Amniotic stem cell (primary cell): ENCODE data around the gene ADD1.

Experiments
- DNase-seq: peaks from one replicate; lab custom pipeline; 2025; lab: John Stamatoyannopoulos, UW

Gene ADD1

GRCh38 chr4:2834001-2834921 lies 9.4 kb upstream of the ADD1 start:
- no peak for DNase-seq

- DNase-seq: no peak
Measured at GRCh38 chr4:2835978-2836377, 7.7 kb upstream of the ADD1 start.

- DNase-seq: no peak
Measured at GRCh38 chr4:2836391-2836859, 7.2 kb upstream of the ADD1 start.

GRCh38 chr4:2837110-2837903 lies 6.3 kb upstream of the ADD1 start:
- DNase-seq: no peak

- no peak for DNase-seq
Measured at GRCh38 chr4:2837904-2838496, 5.6 kb upstream of the ADD1 start.

- no peak for DNase-seq
Measured at GRCh38 chr4:2839060-2839459, 4.6 kb upstream of the ADD1 start.

GRCh38 chr4:2842687-2843262 lies 869 bp upstream of the ADD1 start:
- DNase-seq: no peak

GRCh38 chr4:2843941-2844584 lies 419 bp downstream of the ADD1 start:
- DNase-seq: no peak

GRCh38 chr4:2846172-2846571 lies 2.5 kb downstream of the ADD1 start:
- no peak for DNase-seq

GRCh38 chr4:2847302-2847871 lies 3.7 kb downstream of the ADD1 start:
- DNase-seq: no peak

GRCh38 chr4:2848449-2848848 lies 4.8 kb downstream of the ADD1 start:
- DNase-seq: no peak

GRCh38 chr4:2849267-2850152 lies 5.9 kb downstream of the ADD1 start:
- no peak for DNase-seq

GRCh38 chr4:2850966-2851798 lies 7.5 kb downstream of the ADD1 start:
- no peak for DNase-seq

GRCh38 chr4:2852481-2852921 lies 8.9 kb downstream of the ADD1 start:
- no peak for DNase-seq

- DNase-seq: no peak
Measured at GRCh38 chr4:2855584-2855983, 11.9 kb downstream of the ADD1 start.

- DNase-seq: no peak
Measured at GRCh38 chr4:2856266-2856665, 12.6 kb downstream of the ADD1 start.

- DNase-seq: no peak
Measured at GRCh38 chr4:2857349-2857927, 13.8 kb downstream of the ADD1 start.

GRCh38 chr4:2858451-2859217 lies 15.0 kb downstream of the ADD1 start:
- no peak for DNase-seq
